ENCODE results near the gene DNM1. TPM values are rescaled to one million over a fixed set of nuclear protein-coding genes. Genes with fewer than 3 reads are reported as not detected.

The DNM1 gene
- total and polyA plus RNA-seq, 7 donors, result 1.1 to 5.4 (median 2.1) TPM

DNA sequence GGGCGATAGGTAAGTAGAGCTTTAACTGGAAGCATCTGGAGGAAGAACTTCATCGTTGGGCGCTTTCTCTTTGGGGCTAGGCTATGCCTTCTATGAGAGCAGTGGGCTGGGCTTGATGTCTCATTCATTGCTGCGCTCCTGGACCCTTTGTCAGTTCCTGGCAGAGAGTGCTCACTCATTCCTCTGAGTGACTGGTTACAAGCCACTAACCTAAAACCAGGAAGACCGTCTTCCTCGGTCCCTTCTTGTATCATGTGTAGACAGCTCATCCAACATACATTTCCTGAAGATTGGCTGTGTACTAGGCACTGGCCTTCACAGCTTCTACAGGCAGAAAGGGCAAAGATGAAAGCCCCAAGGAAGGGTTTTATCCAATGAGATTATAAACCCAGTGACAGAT is 79.3 kb downstream of the DNM1 start:
- ATAC-seq (no peak), DNase-seq (no peak)
- H3K27me3 ChIP-seq (ENCODE audit: insufficient read depth in 3 of 3, low read length in 2 of 3), result no peaks in the 10 kb centered on the region
- H3K36me3 ChIP-seq (ENCODE audit: insufficient read depth in 1 of 2, low read depth in 1 of 2), result peaks cover 0 to 28% of the 10 kb centered on the region in 2 donors
- H3K9me3 ChIP-seq, result no peaks in the 10 kb centered on the region
- intact Hi-C loops (cut with DNase I), result no loop called here
- 95 to 97% (median 96%) methylated on average over 6 of the region's 6 CpGs for WGBS, 3 donors
- TF ChIP-seq, protein P1, sequence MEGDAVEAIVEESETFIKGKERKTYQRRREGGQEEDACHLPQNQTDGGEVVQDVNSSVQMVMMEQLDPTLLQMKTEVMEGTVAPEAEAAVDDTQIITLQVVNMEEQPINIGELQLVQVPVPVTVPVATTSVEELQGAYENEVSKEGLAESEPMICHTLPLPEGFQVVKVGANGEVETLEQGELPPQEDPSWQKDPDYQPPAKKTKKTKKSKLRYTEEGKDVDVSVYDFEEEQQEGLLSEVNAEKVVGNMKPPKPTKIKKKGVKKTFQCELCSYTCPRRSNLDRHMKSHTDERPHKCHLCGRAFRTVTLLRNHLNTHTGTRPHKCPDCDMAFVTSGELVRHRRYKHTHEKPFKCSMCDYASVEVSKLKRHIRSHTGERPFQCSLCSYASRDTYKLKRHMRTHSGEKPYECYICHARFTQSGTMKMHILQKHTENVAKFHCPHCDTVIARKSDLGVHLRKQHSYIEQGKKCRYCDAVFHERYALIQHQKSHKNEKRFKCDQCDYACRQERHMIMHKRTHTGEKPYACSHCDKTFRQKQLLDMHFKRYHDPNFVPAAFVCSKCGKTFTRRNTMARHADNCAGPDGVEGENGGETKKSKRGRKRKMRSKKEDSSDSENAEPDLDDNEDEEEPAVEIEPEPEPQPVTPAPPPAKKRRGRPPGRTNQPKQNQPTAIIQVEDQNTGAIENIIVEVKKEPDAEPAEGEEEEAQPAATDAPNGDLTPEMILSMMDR (IDR thresholded peaks at IDR 0.05), result no peak
- H3K27ac ChIP-seq, result no peak overlapping the region
- peaks cover 1% of the 10 kb centered on the region for H3K4me1 ChIP-seq
- no peak overlapping the region for H3K4me3 ChIP-seq

DNA sequence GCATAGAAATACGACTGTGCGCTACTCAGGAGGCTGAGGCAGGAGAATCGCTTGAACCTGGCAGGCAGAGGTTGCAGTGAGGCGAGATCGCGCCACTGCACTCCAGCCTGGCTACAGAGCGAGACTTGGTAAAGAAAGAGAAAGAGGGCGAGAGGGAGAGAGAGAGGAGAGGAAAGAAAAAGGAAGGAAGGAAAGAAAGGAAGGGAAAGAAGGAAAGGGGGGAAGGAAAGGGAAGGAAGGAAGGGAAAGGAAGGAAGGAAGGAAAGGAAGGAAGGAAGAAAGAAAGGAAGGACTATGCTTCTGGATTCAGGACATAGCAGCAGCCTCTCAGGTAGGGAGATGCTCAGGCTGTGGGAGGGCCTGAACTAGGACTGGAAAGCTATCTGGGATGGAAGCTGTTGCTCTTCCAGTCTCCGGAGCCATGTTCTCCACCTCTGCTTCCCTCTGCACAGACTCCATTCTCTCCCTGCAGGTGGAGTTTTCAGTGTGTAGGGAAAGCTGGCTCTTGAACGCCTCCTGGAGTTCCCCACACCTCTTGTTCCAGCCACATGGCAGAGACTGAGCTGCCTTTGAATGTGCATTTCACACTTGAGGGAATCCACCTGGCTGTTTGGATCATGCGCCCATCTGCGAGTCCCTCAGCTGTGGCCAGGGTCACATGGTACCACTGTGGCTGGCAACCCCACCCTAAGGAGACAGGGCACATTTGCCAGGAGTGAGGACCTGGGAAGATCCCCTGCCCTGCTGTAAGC is 82.0 kb downstream of the DNM1 start:
- WGBS, 3 donors, result 90 to 94% (median 91%) methylated on average over 12 of the region's 12 CpGs
- Histone ChIP-seq H3K27ac (no peak overlapping the region), H3K4me3 (no peak overlapping the region), H3K27me3 (ENCODE audit: insufficient read depth in 3 of 3, low read length in 2 of 3) (no peaks in the 10 kb centered on the region), H3K9me3 (no peaks in the 10 kb centered on the region), H3K36me3 (ENCODE audit: insufficient read depth in 1 of 2, low read depth in 1 of 2) (peaks cover 0 to 37% of the 10 kb centered on the region in 2 donors), H3K4me1 (no peaks in the 10 kb centered on the region)
- TF ChIP-seq, protein P1 (IDR thresholded peaks at IDR 0.05), result no peak
- intact Hi-C loops (cut with DNase I), result no loop called here
- ATAC-seq (no peak), DNase-seq (no peak)

DNA sequence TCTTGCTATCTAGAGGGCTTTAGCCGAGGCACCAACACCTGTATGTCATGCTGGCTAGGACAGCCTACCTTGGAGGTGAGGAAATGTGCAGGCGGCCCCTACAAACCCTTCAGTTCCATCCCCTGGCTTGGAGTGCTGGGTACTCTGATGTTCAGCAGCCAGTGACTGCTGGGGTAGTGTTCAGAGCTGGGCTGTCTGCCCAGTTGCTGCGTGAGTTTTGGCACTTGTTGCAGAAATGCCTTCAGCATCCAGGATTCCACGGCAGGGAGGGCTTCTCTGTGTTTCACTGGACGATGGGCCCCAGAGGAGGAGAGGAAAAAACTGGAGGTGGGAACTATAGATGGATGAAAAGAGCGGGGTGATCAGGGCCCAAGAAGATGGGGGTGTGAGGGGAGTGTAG is 83.3 kb downstream of the DNM1 start:
- H3K27me3 ChIP-seq (ENCODE audit: insufficient read depth in 3 of 3, low read length in 2 of 3), result no peaks in the 10 kb centered on the region
- intact Hi-C loops (cut with DNase I), result no loop called here
- no peak overlapping the region for H3K4me3 ChIP-seq
- ATAC-seq, result no peak
- WGBS, 3 donors, result 42 to 46% (median 45%) methylated on average over 6 of the region's 6 CpGs
- TF ChIP-seq, protein P1 (IDR thresholded peaks at IDR 0.05), result no peak
- H3K27ac ChIP-seq, result no peak overlapping the region
- DNase-seq, result no peak
- H3K9me3 ChIP-seq, result no peaks in the 10 kb centered on the region
- peaks cover 0 to 36% of the 10 kb centered on the region in 2 donors for H3K36me3 ChIP-seq (ENCODE audit: insufficient read depth in 1 of 2, low read depth in 1 of 2)
- H3K4me1 ChIP-seq, result no peaks in the 10 kb centered on the region

DNA sequence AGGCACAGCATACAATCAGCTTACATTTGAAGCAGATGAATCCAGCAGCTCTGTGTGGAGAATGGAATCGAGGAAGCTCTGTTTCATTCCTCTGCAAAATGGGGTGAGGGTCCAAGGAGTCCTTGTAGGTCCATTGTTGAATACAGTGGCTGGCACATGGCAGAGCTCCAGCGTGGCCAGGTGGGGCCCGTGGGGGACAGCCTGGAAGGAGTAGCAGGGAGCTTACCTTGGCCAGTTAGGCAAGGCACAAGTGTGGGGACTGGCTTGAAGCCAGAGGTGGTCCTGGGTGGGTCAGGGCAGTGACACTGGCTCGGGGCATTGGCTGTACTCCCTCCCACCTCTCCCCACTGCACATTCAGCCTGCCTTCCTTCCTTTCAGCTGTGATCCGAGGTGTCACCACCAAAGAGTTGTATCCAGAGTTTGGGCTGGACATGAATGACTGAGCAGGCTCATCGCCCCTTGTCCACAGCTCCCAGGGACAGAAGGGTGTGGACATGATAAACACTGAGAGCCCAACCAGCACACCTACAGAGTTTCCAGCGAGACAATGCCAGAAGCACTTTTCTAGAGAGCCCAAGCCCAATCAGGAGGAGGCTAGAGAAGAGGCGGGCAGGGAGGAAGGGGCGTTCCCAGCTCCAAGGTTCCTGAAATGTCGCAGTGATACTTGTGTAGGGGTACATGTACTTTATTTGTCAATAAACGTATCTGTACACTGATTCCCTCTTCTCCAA is 85.3 kb downstream of the DNM1 start:
- Histone ChIP-seq H3K9me3 (no peaks in the 10 kb centered on the region), H3K4me1 (no peaks in the 10 kb centered on the region), H3K27ac (no peak overlapping the region), H3K4me3 (no peak overlapping the region), H3K27me3 (ENCODE audit: insufficient read depth in 3 of 3, low read length in 2 of 3) (no peaks in the 10 kb centered on the region), H3K36me3 (ENCODE audit: insufficient read depth in 1 of 2, low read depth in 1 of 2) (peaks cover 0 to 36% of the 10 kb centered on the region in 2 donors)
- DNase-seq (no peak), ATAC-seq (no peak)
- TF ChIP-seq, protein P1 (IDR thresholded peaks at IDR 0.05), result no peak
- intact Hi-C loops (cut with DNase I), result no loop called here
- 83 to 88% (median 83%) methylated on average over 11 of the region's 11 CpGs for WGBS, 3 donors
